GM12878 (cell line): Measurements from ENCODE around the gene CD200R1. TPM values are rescaled to one million over a fixed set of nuclear protein-coding genes. Genes with fewer than 3 reads are reported as not detected.

Experiments
- polyA plus RNA-seq, 11 experiments: library from polyadenylated mRNA; depleted of rRNA in 4 of 11; unstranded in 6 of 11; stranded (reverse) in 5 of 11; fragments of >200 nt; fragmentation: Nextera tagmentation in 4 of 11; fragmentation: Illumina TruSeq in 1 of 11; extraction: Ambion mirVana in 4 of 11; extraction: Trizol in 1 of 11; gene quantifications; 1 replicate in 1 of 11; 2 replicates in 10 of 11; pipeline versions ENCODE4 v1.2.1 to v1.2.3, GENCODE V29; 2011 to 2016; ENCODE audit warnings: inconsistent platforms in 2 of 11, missing spikeins in 2 of 11, low read depth in 1 of 11
- total RNA-seq, 4 experiments: library from RNA; depleted of rRNA in 3 of 4; stranded (reverse); fragments of >200 nt in 3 of 4; fragmentation: Illumina TruSeq in 1 of 4; extraction: Trizol in 1 of 4; gene quantifications; 2 replicates each; pipeline versions ENCODE4 v1.2.1 to v1.2.3, GENCODE V29; 2013 to 2021

The CD200R1 gene
- total and polyA plus RNA-seq, 10 of the 15 experiments (the other 5 are each of a cell fraction or from before 2014, with no cell fraction given): 0.15 to 1.1 (median 0.88) TPM

Other genes starting within 250 kb of the CD200R1 start
- not detected in 2 replicates for gene CD200R1L, start 128.2 kb downstream of the CD200R1 start, total RNA-seq (2014; rRNA removed)
- not detected in 2 replicates for gene CD200R1L, start 128.2 kb downstream of the CD200R1 start, total RNA-seq (2014; rRNA removed; fragmentation: Illumina TruSeq; extraction: Trizol)
- gene CD200R1L, start 128.2 kb downstream of the CD200R1 start, total RNA-seq (2021): 0.41 TPM in 1 of 2 replicates, not detected in the other
- 0.09 TPM in 1 of 2 replicates, not detected in the other for gene CD200R1L, start 128.2 kb downstream of the CD200R1 start, polyA plus RNA-seq (2011; rRNA removed)
- 0.33 TPM in 1 of 2 replicates, not detected in the other for gene CD200R1L, start 128.2 kb downstream of the CD200R1 start, polyA plus RNA-seq (2014; fragmentation: Illumina TruSeq; extraction: Trizol)
- not detected for gene CD200R1L, start 128.2 kb downstream of the CD200R1 start, polyA plus RNA-seq (2014; fragmentation: Nextera tagmentation; extraction: Ambion mirVana)
- not detected in 2 replicates for gene CD200R1L, start 128.2 kb downstream of the CD200R1 start, polyA plus RNA-seq (2014; rRNA removed)
- gene CD200R1L, start 128.2 kb downstream of the CD200R1 start, polyA plus RNA-seq (2016; fragmentation: Nextera tagmentation; extraction: Ambion mirVana): not detected
- gene GTPBP8, start 15.9 kb upstream of the CD200R1 start, total RNA-seq (2014; rRNA removed): 16.8 and 25.6 TPM in 2 replicates
- gene GTPBP8, start 15.9 kb upstream of the CD200R1 start, total RNA-seq (2014; rRNA removed; fragmentation: Illumina TruSeq; extraction: Trizol): 12.7 and 13.6 TPM in 2 replicates
- gene GTPBP8, start 15.9 kb upstream of the CD200R1 start, total RNA-seq (2021): 10.8 and 14.0 TPM in 2 replicates
- 15.3 and 22.6 TPM in 2 replicates for gene GTPBP8, start 15.9 kb upstream of the CD200R1 start, polyA plus RNA-seq (2011; rRNA removed)
- 10.3 and 11.9 TPM in 2 replicates for gene GTPBP8, start 15.9 kb upstream of the CD200R1 start, polyA plus RNA-seq (2014; fragmentation: Illumina TruSeq; extraction: Trizol)
- gene GTPBP8, start 15.9 kb upstream of the CD200R1 start, polyA plus RNA-seq (2014; fragmentation: Nextera tagmentation; extraction: Ambion mirVana): 10 to 100 TPM; 18.8 to 29.0 TPM
- gene GTPBP8, start 15.9 kb upstream of the CD200R1 start, polyA plus RNA-seq (2014; rRNA removed): 15.3 and 20.3 TPM in 2 replicates
- 10 to 100 TPM; 13.6 to 19.0 TPM for gene GTPBP8, start 15.9 kb upstream of the CD200R1 start, polyA plus RNA-seq (2016; fragmentation: Nextera tagmentation; extraction: Ambion mirVana)
- 0.05 TPM in 1 of 2 replicates, not detected in the other for gene BOC, start 236.5 kb upstream of the CD200R1 start, total RNA-seq (2014; rRNA removed)
- not detected in 2 replicates for gene BOC, start 236.5 kb upstream of the CD200R1 start, total RNA-seq (2014; rRNA removed; fragmentation: Illumina TruSeq; extraction: Trizol)
- 0.13 TPM in 1 of 2 replicates, not detected in the other for gene BOC, start 236.5 kb upstream of the CD200R1 start, total RNA-seq (2021)
- not detected in 2 replicates for gene BOC, start 236.5 kb upstream of the CD200R1 start, polyA plus RNA-seq (2011; rRNA removed)
- gene BOC, start 236.5 kb upstream of the CD200R1 start, polyA plus RNA-seq (2014; fragmentation: Illumina TruSeq; extraction: Trizol): 0.18 TPM in 1 of 2 replicates, not detected in the other
- not detected for gene BOC, start 236.5 kb upstream of the CD200R1 start, polyA plus RNA-seq (2014; fragmentation: Nextera tagmentation; extraction: Ambion mirVana)
- 0.19 TPM in 1 of 2 replicates, not detected in the other for gene BOC, start 236.5 kb upstream of the CD200R1 start, polyA plus RNA-seq (2014; rRNA removed)
- not detected for gene BOC, start 236.5 kb upstream of the CD200R1 start, polyA plus RNA-seq (2016; fragmentation: Nextera tagmentation; extraction: Ambion mirVana)